OCI-LY1 (cell line): ENCODE data around the gene RAB3GAP2.

Experiments
- H2AFZ ChIP-seq: fragments of 200-600 bp; sonication (generic), shearing (Covaris generic); 2 replicates; pipeline ENCODE4 v1.6.0; 2014; ENCODE audit warnings: antibody characterized with exemption, mild to moderate bottlenecking, low read length
- H3F3A ChIP-seq: fragments of 200-600 bp; sonication (generic), shearing (Covaris generic); 2 replicates; pipeline ENCODE4 v1.6.0; 2014; ENCODE audit warnings: mild to moderate bottlenecking, antibody characterized with exemption, low read length, moderate library complexity; ENCODE audit not compliant: insufficient read depth
- H3K27ac ChIP-seq: fragments of 200-600 bp; sonication (generic); 2 replicates; pipeline ENCODE4 v1.5.1; 2014; ENCODE audit warnings: low read length, mixed run types, mild to moderate bottlenecking, low read depth; ENCODE audit not compliant: poor library complexity, severe bottlenecking
- H3K27me3 ChIP-seq: fragments of 200-600 bp; sonication (generic); 2 replicates; pipeline ENCODE4 v1.6.0; 2014; ENCODE audit warnings: antibody characterized with exemption, mild to moderate bottlenecking, low read length, moderate library complexity; ENCODE audit not compliant: insufficient read depth
- H3K36me3 ChIP-seq: fragments of 200-600 bp; sonication (generic); 2 replicates; pipeline ENCODE4 v1.6.1; 2014; ENCODE audit warnings: mild to moderate bottlenecking, antibody characterized with exemption, low read length, moderate library complexity, mixed read lengths; ENCODE audit not compliant: insufficient read depth
- H3K4me1 ChIP-seq: fragments of 200-600 bp; sonication (generic); 2 replicates; pipeline ENCODE4 v1.5.1; 2014; ENCODE audit warnings: mild to moderate bottlenecking, low read length, moderate library complexity; ENCODE audit not compliant: insufficient read depth, severe bottlenecking
- H3K4me2 ChIP-seq: fragments of 200-600 bp; sonication (generic), shearing (Covaris generic); 2 replicates; pipeline ENCODE4 v1.6.1; 2014; ENCODE audit warnings: low read length
- H3K4me3 ChIP-seq: fragments of 200-600 bp; sonication (generic); 2 replicates; pipeline ENCODE4 v1.5.1; 2014; ENCODE audit warnings: low read length, low read depth, mild to moderate bottlenecking, mixed read lengths; ENCODE audit not compliant: poor library complexity, severe bottlenecking
- H3K79me2 ChIP-seq: fragments of 200-600 bp; shearing (Covaris generic); 2 replicates; pipeline ENCODE4 v1.6.1; 2016; ENCODE audit warnings: mixed run types, low read length, mixed read lengths; ENCODE audit not compliant: insufficient read depth
- H3K9ac ChIP-seq: fragments of 200-600 bp; sonication (generic), shearing (Covaris generic); 2 replicates; pipeline ENCODE4 v1.6.1; 2014; ENCODE audit warnings: mild to moderate bottlenecking, low read length, mixed read lengths
- H3K9me2 ChIP-seq: fragments of 200-600 bp; sonication (generic), shearing (Covaris generic); 2 replicates; pipeline ENCODE4 v1.6.1; 2014; ENCODE audit warnings: low read depth, mild to moderate bottlenecking, low read length, mixed read lengths
- H3K9me3 ChIP-seq: fragments of 200-600 bp; shearing (Covaris generic); 2 replicates; pipeline ENCODE4 v1.6.1; 2014; ENCODE audit warnings: low read length, mixed read lengths
- H4K20me1 ChIP-seq: fragments of 200-600 bp; sonication (generic), shearing (Covaris generic); 2 replicates; pipeline ENCODE4 v1.6.0; 2016; ENCODE audit warnings: mild to moderate bottlenecking, low read length; ENCODE audit not compliant: insufficient read depth
- EZH2 ChIP-seq: fragments of 200-600 bp; sonication (generic), shearing (Covaris generic); IDR thresholded peaks from 2 replicates; pipeline ENCODE4 v1.8.0; 2017; ENCODE audit warnings: borderline replicate concordance, mixed run types, mild to moderate bottlenecking, antibody characterized with exemption, low read length, moderate library complexity, mixed read lengths
- TF ChIP-seq, protein P1 (sequence below): fragments of 200-600 bp; sonication (generic), shearing (Covaris generic); IDR thresholded peaks from 2 replicates; pipeline ENCODE4 v1.5.1; 2017; ENCODE audit warnings: mild to moderate bottlenecking, antibody characterized with exemption, low read length, moderate library complexity, mixed read lengths

The RAB3GAP2 gene

GRCh38 chr1:220243947-220244346, 28.3 kb downstream of the RAB3GAP2 start:
- no peak overlapping the region for H3K9ac ChIP-seq
- H3K79me2 ChIP-seq = peaks cover 50% of the 10 kb centered on the region
- no peak overlapping the region for H3K27ac ChIP-seq
- no peak overlapping the region for H3K4me3 ChIP-seq
- H3K4me2 ChIP-seq = no peak overlapping the region
- no peak overlapping the region for H2AFZ ChIP-seq
- H3F3A ChIP-seq = peaks cover 2% of the 10 kb centered on the region; the same call in 1 of the 2 replicates
- peaks cover 13% of the 10 kb centered on the region for H3K9me3 ChIP-seq
- TF ChIP-seq, protein P1, sequence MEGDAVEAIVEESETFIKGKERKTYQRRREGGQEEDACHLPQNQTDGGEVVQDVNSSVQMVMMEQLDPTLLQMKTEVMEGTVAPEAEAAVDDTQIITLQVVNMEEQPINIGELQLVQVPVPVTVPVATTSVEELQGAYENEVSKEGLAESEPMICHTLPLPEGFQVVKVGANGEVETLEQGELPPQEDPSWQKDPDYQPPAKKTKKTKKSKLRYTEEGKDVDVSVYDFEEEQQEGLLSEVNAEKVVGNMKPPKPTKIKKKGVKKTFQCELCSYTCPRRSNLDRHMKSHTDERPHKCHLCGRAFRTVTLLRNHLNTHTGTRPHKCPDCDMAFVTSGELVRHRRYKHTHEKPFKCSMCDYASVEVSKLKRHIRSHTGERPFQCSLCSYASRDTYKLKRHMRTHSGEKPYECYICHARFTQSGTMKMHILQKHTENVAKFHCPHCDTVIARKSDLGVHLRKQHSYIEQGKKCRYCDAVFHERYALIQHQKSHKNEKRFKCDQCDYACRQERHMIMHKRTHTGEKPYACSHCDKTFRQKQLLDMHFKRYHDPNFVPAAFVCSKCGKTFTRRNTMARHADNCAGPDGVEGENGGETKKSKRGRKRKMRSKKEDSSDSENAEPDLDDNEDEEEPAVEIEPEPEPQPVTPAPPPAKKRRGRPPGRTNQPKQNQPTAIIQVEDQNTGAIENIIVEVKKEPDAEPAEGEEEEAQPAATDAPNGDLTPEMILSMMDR = no peak
- no peak for TF ChIP-seq EZH2
- H3K4me1 ChIP-seq = peaks cover 15% of the 10 kb centered on the region
- H3K27me3 ChIP-seq = no peaks in the 10 kb centered on the region
- H3K36me3 ChIP-seq = peaks cover 30% of the 10 kb centered on the region
- H3K9me2 ChIP-seq = no peaks in the 10 kb centered on the region
- H4K20me1 ChIP-seq = no peaks in the 10 kb centered on the region

DNA sequence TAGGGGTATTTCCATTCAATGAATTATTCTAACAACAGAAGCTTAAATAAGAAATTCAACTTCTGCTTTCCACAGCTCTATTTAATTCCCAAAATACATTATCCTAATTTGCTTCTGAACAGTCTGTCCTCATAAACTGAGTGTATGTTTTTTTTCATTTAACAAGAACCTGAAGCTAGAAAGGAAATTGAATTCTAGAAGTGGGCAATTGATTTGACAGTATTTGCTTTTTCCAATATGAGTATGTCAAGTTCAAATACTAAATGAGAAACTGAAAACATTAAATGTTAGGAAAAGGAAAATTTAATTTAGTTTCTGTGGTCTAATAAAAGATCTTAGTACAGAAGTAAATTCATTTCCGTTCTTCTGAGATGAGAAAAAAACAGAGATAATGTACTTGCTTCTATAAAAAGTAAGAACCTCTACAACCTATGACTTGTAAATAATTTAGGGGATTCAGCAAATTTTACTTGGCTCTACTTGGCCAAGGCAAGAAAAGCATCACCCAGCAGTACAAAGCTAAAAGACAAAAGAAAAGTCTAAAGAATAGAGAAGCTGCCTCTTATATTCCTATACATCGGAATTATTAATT, 31.1 kb downstream of the RAB3GAP2 start:
- Histone ChIP-seq H3K4me1 (peaks cover 15% of the 10 kb centered on the region), H3K36me3 (peaks cover 16% of the 10 kb centered on the region), H3F3A (no peaks in the 10 kb centered on the region), H3K9me2 (no peaks in the 10 kb centered on the region), H3K27ac (no peak overlapping the region), H3K4me3 (no peak overlapping the region), H3K79me2 (peaks cover 56% of the 10 kb centered on the region), H3K9ac (no peak overlapping the region), H2AFZ (no peak overlapping the region), H4K20me1 (no peaks in the 10 kb centered on the region), H3K27me3 (no peaks in the 10 kb centered on the region), H3K4me2 (no peak overlapping the region), H3K9me3 (0 out of 2 replicates have a peak, but pooled peaks cover 4% of the 10 kb centered on the region)
- TF ChIP-seq EZH2 = no peak
- TF ChIP-seq, protein P1 = no peak

DNA sequence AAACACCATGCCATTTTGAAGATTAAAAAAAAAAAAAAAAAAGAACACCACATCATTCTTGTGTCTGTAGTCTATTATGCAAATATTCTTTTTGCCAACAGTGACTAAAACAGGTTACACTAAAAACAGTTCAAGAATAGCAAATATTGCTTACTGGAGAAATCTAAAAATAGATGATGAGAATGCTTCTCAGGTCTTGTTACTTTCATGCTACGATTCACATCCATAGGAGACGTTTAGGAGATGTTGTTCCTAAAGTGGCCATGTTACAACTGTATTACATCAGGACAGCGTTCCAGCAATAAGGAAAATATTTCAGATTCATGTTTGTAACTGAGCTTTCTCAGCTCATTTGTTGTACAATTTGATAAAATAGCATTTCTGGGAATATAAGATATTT, 32.3 kb downstream of the RAB3GAP2 start:
- peaks cover 15% of the 10 kb centered on the region for H3K4me1 ChIP-seq
- peaks cover 66% of the 10 kb centered on the region for H3K79me2 ChIP-seq
- H3K9ac ChIP-seq = no peak overlapping the region
- no peak overlapping the region for H2AFZ ChIP-seq
- no peaks in the 10 kb centered on the region for H3K9me2 ChIP-seq
- no peak overlapping the region for H3K4me3 ChIP-seq
- TF ChIP-seq, protein P1 = no peak
- TF ChIP-seq EZH2 = no peak
- peaks cover 16% of the 10 kb centered on the region for H3K36me3 ChIP-seq
- H3K4me2 ChIP-seq = no peak overlapping the region
- H3K27me3 ChIP-seq = no peaks in the 10 kb centered on the region
- no peaks in the 10 kb centered on the region for H4K20me1 ChIP-seq
- H3K9me3 ChIP-seq = 0 out of 2 replicates have a peak, but pooled peaks cover 4% of the 10 kb centered on the region
- H3K27ac ChIP-seq = no peak overlapping the region
- H3F3A ChIP-seq = no peaks in the 10 kb centered on the region
